A673 (cell line): Measurements from ENCODE around the gene MAP7D3.

ENCODE experiments used
- EZH2 ChIP-seq: fragments of 200-600 bp; sonication (generic); IDR thresholded peaks from 2 replicates; pipeline ENCODE4 v1.6.1; 2017; ENCODE audit warnings: borderline replicate concordance, low read depth, mild to moderate bottlenecking, mixed read lengths, antibody characterized with exemption, low read length; ENCODE audit not compliant: poor library complexity, severe bottlenecking
- TF ChIP-seq, protein P1 (sequence below): fragments of 300-800, 200-600 bp; sonication (generic); conservative IDR thresholded peaks from 2 replicates; pipeline ENCODE4 v1.5.1; 2017; ENCODE audit warnings: low read depth, mild to moderate bottlenecking, antibody characterized with exemption, low read length, moderate library complexity, mixed read lengths

DNA sequence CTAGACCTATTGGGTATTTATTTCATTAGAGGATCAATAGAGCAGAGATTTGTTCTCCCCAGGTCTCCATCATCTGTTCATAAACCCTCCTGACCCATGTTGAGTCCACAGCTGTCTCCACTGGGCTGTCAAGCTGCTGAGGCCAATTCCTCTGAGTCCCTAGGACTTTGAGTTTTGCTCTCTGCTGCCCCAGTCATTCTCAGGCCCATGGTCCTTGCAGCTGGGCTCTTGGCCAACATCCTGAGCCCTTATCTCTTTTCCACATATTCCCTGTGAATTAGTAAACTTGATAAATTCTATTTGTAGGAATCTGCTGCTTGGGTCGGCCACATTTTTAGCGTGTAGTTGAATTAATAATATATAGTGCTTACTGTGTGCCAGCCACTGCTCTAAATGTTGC is 62.0 kb downstream of the MAP7D3 start:
- TF ChIP-seq, protein P1, sequence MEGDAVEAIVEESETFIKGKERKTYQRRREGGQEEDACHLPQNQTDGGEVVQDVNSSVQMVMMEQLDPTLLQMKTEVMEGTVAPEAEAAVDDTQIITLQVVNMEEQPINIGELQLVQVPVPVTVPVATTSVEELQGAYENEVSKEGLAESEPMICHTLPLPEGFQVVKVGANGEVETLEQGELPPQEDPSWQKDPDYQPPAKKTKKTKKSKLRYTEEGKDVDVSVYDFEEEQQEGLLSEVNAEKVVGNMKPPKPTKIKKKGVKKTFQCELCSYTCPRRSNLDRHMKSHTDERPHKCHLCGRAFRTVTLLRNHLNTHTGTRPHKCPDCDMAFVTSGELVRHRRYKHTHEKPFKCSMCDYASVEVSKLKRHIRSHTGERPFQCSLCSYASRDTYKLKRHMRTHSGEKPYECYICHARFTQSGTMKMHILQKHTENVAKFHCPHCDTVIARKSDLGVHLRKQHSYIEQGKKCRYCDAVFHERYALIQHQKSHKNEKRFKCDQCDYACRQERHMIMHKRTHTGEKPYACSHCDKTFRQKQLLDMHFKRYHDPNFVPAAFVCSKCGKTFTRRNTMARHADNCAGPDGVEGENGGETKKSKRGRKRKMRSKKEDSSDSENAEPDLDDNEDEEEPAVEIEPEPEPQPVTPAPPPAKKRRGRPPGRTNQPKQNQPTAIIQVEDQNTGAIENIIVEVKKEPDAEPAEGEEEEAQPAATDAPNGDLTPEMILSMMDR, result no peak
- TF ChIP-seq EZH2, result no peak
